Lower leg skin (tissue), 3 donors: ENCODE measurements around the gene MXI1.

ENCODE experiments used
- CTCF ChIP-seq, 3 donors: fragments of 450-650 bp; IDR thresholded peaks; one replicate each; pipeline ENCODE4 v1.5.1; 2016; ENCODE audit warnings: antibody characterized with exemption in 3 of 3, mild to moderate bottlenecking in 3 of 3, moderate library complexity in 2 of 3
- POLR2A ChIP-seq, 2 donors: fragments of 450-650 bp; IDR thresholded peaks; one replicate each; pipeline ENCODE4 v1.6.1; 2016 to 2017; ENCODE audit warnings: antibody characterized with exemption in 2 of 2, mild to moderate bottlenecking in 1 of 2, moderate library complexity in 1 of 2

GRCh38 chr10:110300486-110300986 is 93.1 kb downstream of the MXI1 start:
- TF ChIP-seq CTCF (IDR thresholded peaks at IDR 0.05) = no peak
- TF ChIP-seq POLR2A (IDR thresholded peaks at IDR 0.05) = no peak
